Cerebellar cortex (tissue), 1 donor: ENCODE data around the gene UBASH3A.

Source experiments
- DNase-seq: peaks from one replicate; pipeline ENCODE4 v3.0.0-alpha.2; 2015; ENCODE audit warnings: low spot score

Gene UBASH3A, protein sequence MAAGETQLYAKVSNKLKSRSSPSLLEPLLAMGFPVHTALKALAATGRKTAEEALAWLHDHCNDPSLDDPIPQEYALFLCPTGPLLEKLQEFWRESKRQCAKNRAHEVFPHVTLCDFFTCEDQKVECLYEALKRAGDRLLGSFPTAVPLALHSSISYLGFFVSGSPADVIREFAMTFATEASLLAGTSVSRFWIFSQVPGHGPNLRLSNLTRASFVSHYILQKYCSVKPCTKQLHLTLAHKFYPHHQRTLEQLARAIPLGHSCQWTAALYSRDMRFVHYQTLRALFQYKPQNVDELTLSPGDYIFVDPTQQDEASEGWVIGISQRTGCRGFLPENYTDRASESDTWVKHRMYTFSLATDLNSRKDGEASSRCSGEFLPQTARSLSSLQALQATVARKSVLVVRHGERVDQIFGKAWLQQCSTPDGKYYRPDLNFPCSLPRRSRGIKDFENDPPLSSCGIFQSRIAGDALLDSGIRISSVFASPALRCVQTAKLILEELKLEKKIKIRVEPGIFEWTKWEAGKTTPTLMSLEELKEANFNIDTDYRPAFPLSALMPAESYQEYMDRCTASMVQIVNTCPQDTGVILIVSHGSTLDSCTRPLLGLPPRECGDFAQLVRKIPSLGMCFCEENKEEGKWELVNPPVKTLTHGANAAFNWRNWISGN

GRCh38 chr21:42403611-42404231, at the start of gene UBASH3A:
UBASH3A (plus strand) TSS chr21:42403902; CDS start chr21:42403946, 44 bp downstream.
- no peak for DNase-seq

DNA sequence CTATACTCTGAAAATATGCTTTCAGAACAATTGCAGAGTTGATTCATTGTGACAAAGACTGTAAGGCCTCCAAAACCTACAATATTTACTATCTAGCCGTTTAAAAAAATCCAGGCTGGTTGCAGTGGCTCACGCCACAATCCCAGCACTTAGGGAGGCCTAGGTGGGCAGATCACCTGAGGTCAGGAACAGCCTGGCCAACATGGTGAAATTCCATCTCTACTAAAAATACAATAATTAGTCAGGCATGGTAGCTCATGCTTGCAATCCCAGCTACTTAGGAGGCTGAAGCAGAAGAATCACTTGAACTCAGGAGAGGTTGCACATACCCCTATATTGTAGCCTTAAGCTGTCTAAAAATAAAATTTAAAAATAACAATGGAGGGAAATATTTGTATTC, 47.7 kb upstream of the UBASH3A start:
- no peak for DNase-seq

GRCh38 chr21:42356650-42357049, 47.1 kb upstream of the UBASH3A start:
- no peak for DNase-seq

- DNase-seq = no peak
Observed at GRCh38 chr21:42357307-42357706, 46.4 kb upstream of the UBASH3A start.

DNA sequence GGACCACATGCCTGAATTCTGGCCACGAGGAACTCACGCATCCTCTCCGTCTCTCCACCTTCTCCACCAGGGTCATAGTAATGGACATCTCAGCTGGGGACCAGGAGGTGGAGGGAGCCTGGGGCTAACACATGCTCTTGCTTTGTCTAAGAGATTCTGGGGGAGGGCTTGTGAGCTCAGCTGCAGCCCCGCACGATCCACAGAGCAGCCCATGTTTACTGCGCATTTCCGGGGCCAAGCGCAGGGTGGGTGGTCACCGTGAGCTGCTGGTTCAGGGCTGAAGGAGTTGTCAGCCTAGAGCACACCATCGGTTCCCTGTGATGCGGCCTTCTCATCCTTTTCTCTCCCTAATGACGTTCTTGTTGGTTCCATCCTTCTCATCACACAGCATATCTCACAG, 45.4 kb upstream of the UBASH3A start:
- DNase-seq = no peak

GRCh38 chr21:42358937-42359336, 44.8 kb upstream of the UBASH3A start:
- no peak for DNase-seq

DNA sequence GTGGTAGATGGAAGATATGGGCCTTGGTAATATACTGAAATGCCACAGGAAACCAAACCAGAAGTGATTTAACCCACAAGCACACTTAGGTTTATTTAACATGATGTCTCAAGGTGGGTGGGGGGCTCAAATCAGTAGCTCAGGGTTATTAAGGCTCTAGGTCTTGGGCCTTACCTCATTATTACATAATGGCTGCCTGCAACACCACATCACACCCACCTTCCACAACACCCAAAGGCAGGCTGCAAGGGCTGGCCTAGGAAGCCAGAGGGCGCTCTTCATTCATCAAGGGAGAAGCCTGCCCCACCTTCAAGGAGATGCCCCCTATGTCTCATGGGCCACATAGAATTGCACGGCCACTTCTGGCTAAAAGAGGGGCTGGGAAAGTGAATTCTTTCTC, 43.4 kb upstream of the UBASH3A start:
- DNase-seq = no peak

GRCh38 chr21:42361286-42361685, 42.4 kb upstream of the UBASH3A start:
- no peak for DNase-seq

DNA sequence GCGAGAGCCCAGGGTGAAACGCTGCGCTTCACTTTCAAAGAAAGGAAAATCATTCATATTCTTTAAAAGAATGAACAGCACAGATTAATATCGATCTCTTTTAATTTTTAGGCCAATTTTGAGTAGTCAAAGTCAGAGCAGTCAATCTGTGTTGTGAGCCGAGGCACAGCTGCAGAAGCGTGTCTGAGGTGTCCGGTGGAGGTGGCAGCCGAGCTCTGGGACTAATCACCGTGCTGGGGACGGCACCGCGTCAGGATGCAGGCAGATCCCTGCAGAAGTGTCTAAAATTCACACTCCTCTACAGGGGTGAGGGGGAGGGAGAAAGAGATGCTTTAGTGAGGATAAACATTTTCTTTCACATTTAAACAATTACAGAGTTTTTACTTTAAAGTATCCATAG, 41.5 kb upstream of the UBASH3A start:
- no peak for DNase-seq

- no peak for DNase-seq
Observed at GRCh38 chr21:42362700-42363099, 41.0 kb upstream of the UBASH3A start.

DNA sequence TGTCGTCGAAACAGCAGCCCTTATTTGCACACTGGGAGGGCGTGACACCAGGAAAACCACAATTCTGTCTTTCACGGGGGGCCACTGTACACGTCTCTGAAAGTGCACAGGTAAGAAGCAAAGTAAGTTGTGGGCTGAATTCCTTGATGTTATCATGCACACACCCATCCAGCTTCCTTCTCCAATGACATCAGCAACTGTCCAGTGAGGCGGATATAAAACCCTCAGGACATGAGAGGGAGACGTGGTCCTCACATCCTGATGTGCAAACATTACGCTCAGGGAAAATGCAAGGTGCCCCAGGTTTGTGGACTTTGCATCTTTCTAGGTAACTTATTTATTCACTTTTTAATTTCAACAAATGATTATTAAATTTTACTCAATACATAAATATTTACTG, 40.4 kb upstream of the UBASH3A start:
- no peak for DNase-seq

DNA sequence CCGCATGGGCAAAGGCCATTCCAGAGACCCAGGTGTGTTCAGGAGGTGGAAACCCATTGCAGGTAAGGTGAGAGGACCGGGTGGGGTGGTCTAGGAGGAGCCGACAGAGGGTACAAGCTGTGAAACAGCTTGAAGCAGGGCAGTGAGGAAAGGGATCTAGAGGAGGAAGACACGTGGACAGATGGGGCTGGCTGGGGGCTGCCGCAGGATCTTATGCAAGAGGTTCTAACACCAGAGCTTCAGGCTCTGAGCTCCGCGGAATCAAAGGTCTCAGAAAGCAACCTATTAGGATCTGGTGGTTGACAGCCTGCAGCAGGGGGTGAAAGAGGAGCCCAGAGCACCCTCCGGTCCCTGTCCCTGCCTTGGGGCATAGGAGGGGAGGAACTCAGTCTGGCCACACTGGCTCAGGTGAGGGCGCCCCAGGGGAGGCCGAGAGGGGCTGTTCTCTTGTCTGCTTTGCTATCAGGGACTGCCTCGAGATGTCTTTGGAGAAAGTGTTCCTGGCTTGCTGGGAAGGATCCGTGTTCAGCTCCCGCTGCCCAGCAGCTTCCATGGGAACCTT, 39.3 kb upstream of the UBASH3A start:
- no peak for DNase-seq

- no peak for DNase-seq
Observed at GRCh38 chr21:42365770-42366169, 37.9 kb upstream of the UBASH3A start.

GRCh38 chr21:42366292-42367010, 37.3 kb upstream of the UBASH3A start, which contains the start of gene TFF1:
TFF1 (minus strand) TSS chr21:42366535; CDS start chr21:42366495, 40 bp downstream.
- no peak for DNase-seq

DNA sequence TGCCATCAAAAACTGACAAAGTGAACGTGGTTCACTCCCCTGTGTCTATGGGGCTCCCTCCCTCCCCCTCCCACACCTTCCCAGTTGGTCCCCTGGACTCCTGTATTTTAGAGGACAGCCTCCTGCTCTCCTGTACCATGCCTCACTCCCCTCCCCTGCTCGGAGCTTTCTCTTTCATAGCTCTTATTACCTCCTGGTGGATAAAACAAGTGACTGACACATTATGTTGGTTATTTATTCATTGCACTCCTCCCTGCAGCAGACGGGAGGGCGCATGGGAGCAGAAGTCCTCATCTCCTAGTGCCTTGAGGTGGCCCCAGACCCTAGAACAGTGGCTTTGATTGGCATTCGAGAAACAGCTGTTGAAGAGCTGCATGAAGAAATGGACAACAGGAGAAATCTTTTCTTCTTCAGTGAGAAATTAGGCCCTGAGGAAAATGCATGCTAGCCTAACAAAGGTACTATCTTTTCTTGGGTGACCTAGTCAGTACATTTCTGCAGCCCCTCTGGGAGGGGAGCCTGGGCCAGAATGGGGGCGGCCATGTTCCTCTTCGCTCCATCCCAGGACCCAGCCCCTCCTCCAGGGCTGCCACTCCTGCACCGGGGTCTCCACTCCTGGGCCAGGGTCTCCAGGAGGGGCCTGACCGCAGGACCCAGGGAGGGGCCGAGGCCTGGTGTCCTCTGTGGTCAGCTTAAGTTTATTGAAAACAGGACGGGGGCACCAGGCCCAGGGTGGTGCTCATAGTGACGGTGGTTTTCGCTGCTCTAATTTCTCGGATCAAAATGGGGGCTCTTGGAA, 36.1 kb upstream of the UBASH3A start:
- DNase-seq = no peak

GRCh38 chr21:42369821-42370220, 33.9 kb upstream of the UBASH3A start:
- DNase-seq = no peak

DNA sequence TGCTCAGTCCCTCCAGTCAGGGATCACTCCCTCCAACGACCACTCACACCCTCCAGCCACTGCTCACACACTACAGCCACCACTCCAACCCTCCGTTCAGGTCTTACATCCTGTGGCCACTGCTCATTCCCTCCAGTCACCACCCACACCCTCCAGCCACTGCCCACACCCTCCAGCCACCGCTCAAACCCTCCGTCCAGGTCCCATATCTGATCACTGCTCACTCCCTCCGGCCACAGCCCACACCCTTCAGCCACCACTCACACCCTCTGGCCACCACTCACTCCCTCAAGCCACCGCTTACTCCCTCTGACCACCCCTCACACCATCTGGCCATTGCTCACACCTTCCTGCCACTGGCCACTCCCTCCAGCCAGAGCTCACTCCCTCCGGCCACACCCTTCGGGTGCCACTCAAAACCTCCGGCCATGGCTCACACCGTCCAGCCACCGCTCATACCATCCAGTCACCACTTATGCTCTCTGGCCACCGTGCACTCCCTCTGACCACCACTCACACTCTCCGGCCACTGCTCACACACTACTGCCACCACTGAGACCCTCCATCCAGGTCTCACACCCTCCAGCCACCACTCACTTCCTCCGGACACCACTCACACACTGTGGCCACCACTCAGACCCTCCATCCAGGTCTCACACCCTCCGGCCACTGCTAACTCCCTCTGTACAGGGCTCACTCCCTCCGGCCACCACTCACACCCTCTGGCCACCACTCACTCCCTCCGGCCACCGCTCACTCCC, 32.6 kb upstream of the UBASH3A start:
- DNase-seq = no peak

DNA sequence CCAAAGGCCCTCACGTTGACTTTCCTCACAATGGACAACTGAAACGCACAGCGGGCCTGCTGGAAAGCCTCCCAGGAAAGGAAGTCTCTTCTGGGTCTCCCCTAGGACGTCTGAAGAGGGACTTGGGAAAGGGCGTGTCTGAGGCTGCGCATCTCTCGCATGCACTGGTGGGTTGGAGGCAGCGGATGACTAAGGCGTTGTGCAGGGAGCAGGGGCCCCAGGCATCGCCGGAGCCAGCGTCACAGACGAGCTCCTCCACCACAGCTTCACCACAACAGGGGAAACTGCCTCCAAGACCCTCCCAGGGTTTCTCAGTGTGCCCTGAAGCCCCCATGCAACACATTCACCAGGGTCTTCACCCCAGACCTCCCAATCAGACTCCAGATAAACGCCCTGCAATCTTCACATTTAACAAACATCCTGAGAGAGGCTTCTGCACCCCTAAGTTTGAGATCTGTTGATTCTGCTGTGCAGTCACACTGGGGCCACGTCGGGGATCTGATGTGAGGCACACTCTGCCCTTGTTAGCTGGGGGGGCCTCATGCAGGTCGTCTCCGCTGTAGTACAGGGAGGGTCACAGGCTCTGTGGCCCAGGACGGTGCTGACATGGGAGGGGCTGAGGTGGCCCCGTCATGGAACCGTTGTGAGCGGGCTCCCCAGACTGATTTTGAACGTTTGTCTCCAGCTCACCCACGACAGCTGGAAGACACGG, 30.4 kb upstream of the UBASH3A start:
- DNase-seq = no peak

- DNase-seq = no peak
Observed at GRCh38 chr21:42373908-42374455, 29.7 kb upstream of the UBASH3A start.
